Spleen (tissue), 7 donors: ENCODE results near the gene MARCHF9.

Experiments
- CTCF ChIP-seq, 11 experiments: fragments of 200-600 bp in 7 of 11; fragments of 450-650 bp in 4 of 11; sonication (generic) in 4 of 11; IDR thresholded peaks in 8 of 11; conservative IDR thresholded peaks in 3 of 11; 1 replicate in 7 of 11; 2 replicates in 4 of 11; pipeline versions ENCODE4 v1.4.0 to v1.8.0; 2016 to 2021; ENCODE audit warnings: antibody characterized with exemption in 11 of 11, inconsistent platforms in 4 of 11, mild to moderate bottlenecking in 1 of 11
- POLR2A ChIP-seq, 3 donors: fragments of 450-650 bp; IDR thresholded peaks; one replicate each; pipeline ENCODE4 v1.5.1; 2017; ENCODE audit warnings: antibody characterized with exemption in 3 of 3, mild to moderate bottlenecking in 1 of 3
- donor health status: DM: no; HTN: no; CAD: no; lungs with moderate emphysema.
- donor health status: DM: no; HTN: no; CAD: no.
- donor health status: DM: no; HTN: no; CAD: no.

GRCh38 chr12:57732270-57732669 lies 22.6 kb upstream of the MARCHF9 start:
- TF ChIP-seq CTCF (IDR thresholded peaks at IDR 0.05 in 8 of 11, conservative IDR thresholded peaks at IDR 0.05 in 3 of 11) (no peak), POLR2A (IDR thresholded peaks at IDR 0.05) (no peak)
